ENCODE data around the gene NNT. TPM values are rescaled to one million over a fixed set of nuclear protein-coding genes. Genes with fewer than 3 reads are reported as not detected.
"Not testable (repeated sequence)": the region's sequence is repeated elsewhere in the genome, so short reads cannot be mapped to it uniquely, and the experiment has no call there.

Gene NNT
- total RNA-seq = 100 to 1,000 TPM in 1 of 2 donors, 10 to 100 TPM in 1; 72.5 to 112 TPM
- polyA plus RNA-seq (ENCODE audit: insufficient read length in 6 of 6) = 10 to 100 TPM; 72.4 to 92.9 (median 85.1) TPM
- long read RNA-seq, donor 1, full-length matches to known transcripts = 4 of 107 reads
- long read RNA-seq, donor 1, partial matches to known transcripts = 103 of 107 reads
- long read RNA-seq, donor 1, other reads (novel, unspliced or antisense) = 0 of 107 reads
- long read RNA-seq, donor 2, full-length matches to known transcripts = 5 of 31 reads
- long read RNA-seq, donor 2, partial matches to known transcripts = 26 of 31 reads
- long read RNA-seq, donor 2, other reads (novel, unspliced or antisense) = 0 of 31 reads
- long read RNA-seq, donor 3, full-length matches to known transcripts = 5 of 24 reads
- long read RNA-seq, donor 3, partial matches to known transcripts = 19 of 24 reads
- long read RNA-seq, donor 3, other reads (novel, unspliced or antisense) = 0 of 24 reads
- long read RNA-seq, donor 4, partial matches to known transcripts = 4 of 5 reads
- long read RNA-seq, donor 4, other reads (novel, unspliced or antisense) = 1 of 5 reads
- long read RNA-seq, donor 5, full-length matches to known transcripts = 7 of 24 reads
- long read RNA-seq, donor 5, partial matches to known transcripts = 17 of 24 reads
- long read RNA-seq, donor 5, other reads (novel, unspliced or antisense) = 0 of 24 reads
- long read RNA-seq, donor 6, full-length matches to known transcripts = 2 of 8 reads
- long read RNA-seq, donor 6, partial matches to known transcripts = 6 of 8 reads
- long read RNA-seq, donor 6, other reads (novel, unspliced or antisense) = 0 of 8 reads
- long read RNA-seq, donor 7, full-length matches to known transcripts = 4 of 4 reads
- long read RNA-seq, donor 7, partial matches to known transcripts = 0 of 4 reads
- long read RNA-seq, donor 7, other reads (novel, unspliced or antisense) = 0 of 4 reads
- long read RNA-seq, donor 8, full-length matches to known transcripts = 4 of 57 reads
- long read RNA-seq, donor 8, partial matches to known transcripts = 53 of 57 reads
- long read RNA-seq, donor 8, other reads (novel, unspliced or antisense) = 0 of 57 reads
- long read RNA-seq, donor 9 = 0 reads
- long read RNA-seq, donor 10, partial matches to known transcripts = 1 of 1 reads
- long read RNA-seq, donor 10, other reads (novel, unspliced or antisense) = 0 of 1 reads
- long read RNA-seq, donor 11, full-length matches to known transcripts = 8 of 78 reads
- long read RNA-seq, donor 11, partial matches to known transcripts = 60 of 78 reads
- long read RNA-seq, donor 11, other reads (novel, unspliced or antisense) = 10 of 78 reads
- long read RNA-seq, donor 12, full-length matches to known transcripts = 5 of 29 reads
- long read RNA-seq, donor 12, partial matches to known transcripts = 24 of 29 reads
- long read RNA-seq, donor 12, other reads (novel, unspliced or antisense) = 0 of 29 reads

DNA sequence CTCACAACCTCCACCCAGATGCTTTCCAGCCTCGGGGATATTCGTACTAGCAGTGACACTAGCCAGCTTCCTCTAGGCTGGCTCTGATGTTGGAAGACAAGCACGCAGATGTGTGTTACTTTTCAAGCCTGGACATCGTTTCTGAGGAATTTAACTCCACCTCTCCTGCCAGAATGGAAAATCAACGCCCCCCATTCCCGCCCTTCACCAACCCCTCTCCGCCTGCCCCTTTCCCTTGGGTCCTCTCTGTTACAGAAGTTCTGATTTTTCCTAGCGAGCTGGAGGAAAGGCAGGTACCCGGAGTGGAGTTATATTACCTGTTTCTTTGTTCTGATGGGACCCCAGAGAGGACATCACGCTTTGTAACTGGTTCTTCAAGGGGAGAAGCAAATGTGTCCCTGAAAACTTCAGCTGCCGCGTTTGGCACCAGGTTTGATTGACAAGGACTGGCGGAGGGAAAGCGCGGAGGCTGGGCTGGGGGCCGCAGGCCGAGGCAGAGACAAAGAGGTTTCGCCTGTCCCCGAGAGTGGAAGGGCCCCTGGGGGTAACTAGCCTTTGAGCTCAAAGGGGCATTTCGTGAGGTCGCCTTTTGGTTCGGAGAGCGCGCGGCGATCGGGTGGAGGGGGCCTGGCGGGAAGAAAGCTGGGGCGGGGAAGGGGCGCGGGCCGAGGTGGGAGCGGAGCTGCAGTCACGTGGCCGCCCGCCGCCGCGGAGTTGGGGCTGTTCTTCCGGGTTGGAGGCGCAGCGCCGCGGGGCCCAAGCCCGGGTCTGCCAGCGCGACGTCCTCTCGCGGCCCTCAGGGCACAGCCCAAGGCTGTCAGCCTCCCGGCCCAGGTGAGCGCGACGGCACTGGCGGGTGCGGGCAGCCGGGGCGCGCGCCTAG lies at the start of gene NNT:
Gene NNT (plus strand): TSS at position 720 of the 883 bp plus-strand sequence. CDS start 6,016 bp downstream, outside the sequence.
- intact Hi-C loops (cut with DNase I) = no loop called here
- Histone ChIP-seq H3K27ac (peak within 1 kb of the TSS; percentile 85 to 86), H3K4me1 (peaks cover 7 to 23% of the 10 kb centered on the region in 2 donors), H3K27me3 (no peaks in the 10 kb centered on the region), H3K36me3 (peaks cover 0 to 9% of the 10 kb centered on the region in 2 donors), H3K4me3 (peak within 1 kb of the TSS; percentile 86 to 89), H3K9me3 (no peaks in the 10 kb centered on the region)
- DNase-seq = peak; percentile 74 to 97 (median 82)
- no peak for TF ChIP-seq CTCF (IDR thresholded peaks at IDR 0.05)
- peak; percentile 91 for ATAC-seq

DNA sequence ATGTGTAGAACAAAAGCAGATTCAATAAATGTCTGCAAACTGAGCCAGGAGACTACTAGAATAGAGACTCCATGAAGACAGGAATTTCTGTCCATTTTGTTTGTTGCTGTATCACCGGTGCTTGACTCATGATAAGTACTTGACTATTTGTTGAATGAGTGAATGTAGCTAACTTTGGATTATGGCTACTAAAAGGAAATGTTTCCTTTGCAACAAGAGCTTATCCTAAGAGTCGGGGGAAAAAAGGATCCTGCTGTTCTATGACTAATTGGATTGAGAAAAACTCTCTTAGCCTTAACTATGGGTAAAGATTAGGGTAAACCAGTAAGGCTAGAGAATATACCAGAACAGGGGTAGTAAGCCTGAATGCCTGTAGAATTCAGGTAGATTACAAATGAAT lies 49.6 kb upstream of the NNT start:
- Histone ChIP-seq H3K4me3 (no peak overlapping the region), H3K9me3 (no peaks in the 10 kb centered on the region), H3K27me3 (no peaks in the 10 kb centered on the region), H3K27ac (no peak overlapping the region), H3K36me3 (peaks cover 0 to 24% of the 10 kb centered on the region in 2 donors), H3K4me1 (peaks cover 22 to 45% of the 10 kb centered on the region in 2 donors)
- ATAC-seq (no peak), DNase-seq (no peak)
- intact Hi-C loops (cut with DNase I) = no loop called here
- TF ChIP-seq CTCF (IDR thresholded peaks at IDR 0.05) = no peak

- no peaks in the 10 kb centered on the region for H3K9me3 ChIP-seq
- peak overlapping the region in 1 of 2 donors; percentile 62 for H3K4me3 ChIP-seq
- peaks cover 0 to 15% of the 10 kb centered on the region in 2 donors for H3K36me3 ChIP-seq
- no peak for TF ChIP-seq CTCF (IDR thresholded peaks at IDR 0.05)
- ATAC-seq = no peak
- peaks cover 22 to 45% of the 10 kb centered on the region in 2 donors for H3K4me1 ChIP-seq
- DNase-seq = no peak
- no peaks in the 10 kb centered on the region for H3K27me3 ChIP-seq
- intact Hi-C loops (cut with DNase I) = no loop called here
- no peak overlapping the region for H3K27ac ChIP-seq
Observed at GRCh38 chr5:43554497-43554896, 48.5 kb upstream of the NNT start.

DNA sequence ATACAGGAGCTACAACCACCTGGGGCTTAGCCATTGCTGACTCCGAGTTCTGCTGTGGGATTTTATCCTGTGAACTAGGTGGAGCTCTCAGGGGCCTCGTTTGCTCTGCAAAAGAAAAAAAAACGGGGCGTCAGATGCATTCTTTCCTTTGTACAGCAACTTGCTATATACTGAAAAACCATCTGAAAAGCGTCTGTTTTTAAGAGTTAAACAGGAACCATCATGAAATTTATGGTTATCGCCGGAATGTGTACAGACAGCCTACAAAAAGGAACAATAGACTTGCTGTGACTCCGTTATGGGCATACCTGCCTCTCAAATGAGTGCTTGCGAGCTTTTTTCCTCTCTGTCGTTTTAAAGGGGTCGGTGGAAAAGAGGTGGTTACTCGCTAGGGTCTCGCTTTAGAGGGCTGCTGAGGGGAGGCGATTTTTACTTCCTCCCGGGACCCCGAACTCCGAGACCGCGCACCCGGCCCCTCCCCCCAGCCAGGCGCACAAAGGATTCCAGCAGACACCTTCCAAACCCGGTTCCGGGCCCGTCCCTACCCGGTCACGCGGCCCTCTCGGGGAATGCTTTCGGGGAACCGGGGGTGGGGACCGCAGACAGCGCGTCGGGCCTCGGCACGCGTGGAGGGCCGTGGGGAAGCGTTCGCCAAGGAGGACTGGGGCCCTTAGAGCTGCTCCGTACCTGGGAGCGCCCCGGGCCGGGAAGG lies 46.9 kb upstream of the NNT start:
- ATAC-seq (peak; percentile 62), DNase-seq (peak; percentile 51 to 90 (median 64))
- Histone ChIP-seq H3K27me3 (no peaks in the 10 kb centered on the region), H3K9me3 (no peaks in the 10 kb centered on the region), H3K4me1 (peaks cover 22 to 45% of the 10 kb centered on the region in 2 donors), H3K36me3 (peaks cover 0 to 9% of the 10 kb centered on the region in 2 donors), H3K27ac (peak overlapping the region; percentile 94 to 96), H3K4me3 (peak overlapping the region; percentile 62 to 69)
- intact Hi-C loops (cut with DNase I) = no loop called here
- no peak for TF ChIP-seq CTCF (IDR thresholded peaks at IDR 0.05)

DNA sequence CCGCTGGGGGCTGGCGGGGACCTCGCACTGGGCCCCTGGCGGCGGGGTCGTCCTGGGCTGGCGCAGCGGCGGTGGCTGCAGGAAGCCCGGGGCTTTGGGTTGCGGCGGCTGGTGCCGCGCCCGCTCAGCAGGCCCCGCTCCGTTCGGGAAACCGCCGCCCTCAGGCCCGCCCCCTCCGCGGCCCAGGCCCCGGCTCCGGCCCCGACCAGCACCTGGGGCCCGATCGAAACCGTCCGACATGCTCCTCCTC lies 46.4 kb upstream of the NNT start:
- Histone ChIP-seq H3K4me1 (peaks cover 22 to 45% of the 10 kb centered on the region in 2 donors), H3K4me3 (peak overlapping the region; percentile 62 to 69), H3K27ac (peak overlapping the region; percentile 94 to 96)
- DNase-seq; H3K36me3 ChIP-seq; intact Hi-C loops (cut with DNase I); H3K9me3 ChIP-seq; H3K27me3 ChIP-seq: not testable (repeated sequence)
- ATAC-seq = peak; percentile 88

All from left lung (tissue), 14 donors.